NT2/D1 (cell line): ENCODE results near the gene RIMBP2.

Experiments
- SUZ12 ChIP-seq: IDR thresholded peaks from 2 replicates; pipeline ENCODE4 v1.6.1; 2011; ENCODE audit not compliant: insufficient read length, insufficient read depth; ENCODE audit errors: extremely low read depth
- ZNF274 ChIP-seq: IDR thresholded peaks from 2 replicates; pipeline ENCODE4 v1.6.1; 2011; ENCODE audit warnings: mild to moderate bottlenecking, low read depth, low read length

GRCh38 chr12:130357729-130358330 is 358.3 kb downstream of the RIMBP2 start:
- TF ChIP-seq ZNF274 (no peak), SUZ12 (no peak)
